CD14-positive monocyte (primary cell): ENCODE measurements around the gene ALDH3A2. TPM values are rescaled to one million over a fixed set of nuclear protein-coding genes. Genes with fewer than 3 reads are reported as not detected.

Experiments
- DNase-seq, 3 donors: peaks; one replicate each; pipeline ENCODE4 v3.0.0-alpha.2; 2011 to 2022
- H2AFZ ChIP-seq: 2 replicates; pipeline ENCODE4 v1.6.0; 2012; ENCODE audit warnings: mild to moderate bottlenecking, low read depth, low read length, inconsistent platforms; ENCODE audit not compliant: insufficient read depth, poor library complexity, severe bottlenecking
- H3K27ac ChIP-seq, 2 donors: 1 replicate in 1 of 2; 2 replicates in 1 of 2; pipeline ENCODE4 v1.5.1; 2012 to 2013; ENCODE audit warnings: low read length in 2 of 2, control low read depth in 1 of 2, inconsistent platforms in 1 of 2, low read depth in 1 of 2, mild to moderate bottlenecking in 1 of 2
- H3K27me3 ChIP-seq, 2 donors: one replicate each; pipeline versions ENCODE4 v1.6.0 to v1.6.1; 2011 to 2013; ENCODE audit warnings: low read length in 2 of 2; ENCODE audit not compliant: control insufficient read depth in 2 of 2, insufficient read depth in 2 of 2
- H3K36me3 ChIP-seq, 2 donors: replicated peaks in 1 of 2; 1 replicate in 1 of 2; 2 replicates in 1 of 2; pipeline versions ENCODE4 v1.5.1 to v1.6.1; 2012 to 2013; ENCODE audit warnings: low read length in 2 of 2, control low read depth in 1 of 2, inconsistent platforms in 1 of 2, mild to moderate bottlenecking in 1 of 2; ENCODE audit not compliant: insufficient read depth in 2 of 2, control insufficient read depth in 1 of 2
- H3K4me1 ChIP-seq, 2 donors: 1 replicate in 1 of 2; 2 replicates in 1 of 2; pipeline versions ENCODE4 v1.5.1 to v1.6.1; 2012 to 2013; ENCODE audit warnings: low read length in 2 of 2, control low read depth in 1 of 2, inconsistent platforms in 1 of 2, mild to moderate bottlenecking in 1 of 2, moderate library complexity in 1 of 2; ENCODE audit not compliant: insufficient read depth in 2 of 2, control insufficient read depth in 1 of 2
- H3K4me2 ChIP-seq: replicated peaks from 2 replicates; pipeline ENCODE3; 2012; ENCODE audit warnings: low read length, moderate library complexity, mild to moderate bottlenecking; ENCODE audit not compliant: poor library complexity, severe bottlenecking; ENCODE audit errors: extremely low read depth
- H3K4me3 ChIP-seq, 3 experiments: fragments of 200-600 bp in 1 of 3; sonication (generic) in 1 of 3; replicated peaks in 1 of 3; 1 replicate in 2 of 3; 2 replicates in 1 of 3; pipeline ENCODE4 v1.5.1; 2011 to 2013; ENCODE audit warnings: low read length in 3 of 3, mild to moderate bottlenecking in 3 of 3, control low read depth in 2 of 3, low read depth in 2 of 3, inconsistent platforms in 1 of 3, moderate library complexity in 1 of 3
- H3K79me2 ChIP-seq: 2 replicates; pipeline ENCODE4 v1.6.0; 2012; ENCODE audit warnings: mild to moderate bottlenecking, control low read depth, inconsistent platforms, low read length, moderate library complexity; ENCODE audit not compliant: insufficient read depth
- H3K9ac ChIP-seq: 2 replicates; pipeline ENCODE4 v1.6.0; 2017; ENCODE audit warnings: low read length, mild to moderate bottlenecking; ENCODE audit not compliant: insufficient read depth, poor library complexity, severe bottlenecking
- H3K9me3 ChIP-seq, 2 donors: replicated peaks in 1 of 2; 1 replicate in 1 of 2; 2 replicates in 1 of 2; pipeline versions ENCODE4 v1.5.1 to v1.6.1; 2012 to 2013; ENCODE audit warnings: low read length in 2 of 2, control low read depth in 1 of 2; ENCODE audit not compliant: control insufficient read depth in 1 of 2, insufficient read depth in 1 of 2
- H4K20me1 ChIP-seq: 2 replicates; pipeline ENCODE4 v1.6.0; 2012; ENCODE audit warnings: mild to moderate bottlenecking, low read length, control low read depth, moderate library complexity; ENCODE audit not compliant: insufficient read depth
- H3K27ac Mint-ChIP-seq, 7 donors: one replicate each; pipeline ENCODE4 v1.8.0; 2020; ENCODE audit warnings: mild to moderate bottlenecking in 7 of 7, mixed read lengths in 7 of 7, moderate library complexity in 6 of 7, inconsistent platforms in 2 of 7
- H3K27me3 Mint-ChIP-seq, 3 donors: one replicate each; pipeline ENCODE4 v1.8.0; 2021 to 2022; ENCODE audit warnings: low read depth in 3 of 3, mild to moderate bottlenecking in 3 of 3, mixed read lengths in 3 of 3, moderate library complexity in 3 of 3, inconsistent platforms in 1 of 3
- H3K36me3 Mint-ChIP-seq, 2 donors: one replicate each; pipeline ENCODE4 v1.8.0; 2020; ENCODE audit warnings: mixed read lengths in 2 of 2, inconsistent platforms in 1 of 2, mild to moderate bottlenecking in 1 of 2
- H3K4me1 Mint-ChIP-seq: one replicate; pipeline ENCODE4 v1.8.0; 2020; ENCODE audit warnings: mild to moderate bottlenecking, mixed read lengths
- H3K4me3 Mint-ChIP-seq, 2 donors: one replicate each; pipeline ENCODE4 v1.8.0; 2020; ENCODE audit warnings: mild to moderate bottlenecking in 2 of 2, mixed read lengths in 2 of 2, moderate library complexity in 1 of 2
- H3K9me3 Mint-ChIP-seq, 7 donors: one replicate each; pipeline ENCODE4 v1.8.0; 2020 to 2022; ENCODE audit warnings: mixed read lengths in 7 of 7, mild to moderate bottlenecking in 6 of 7, moderate library complexity in 6 of 7, inconsistent platforms in 2 of 7
- CTCF ChIP-seq: fragments of 200-600 bp; IDR thresholded peaks from one replicate; pipeline ENCODE4 v1.8.0; 2022; ENCODE audit warnings: antibody characterized with exemption, mild to moderate bottlenecking
- WGBS: methylation state at CpG from one replicate; pipeline ENCODE4 v1.1.5; 2013; ENCODE audit warnings: missing lambda C conversion rate; ENCODE audit not compliant: insufficient coverage; 5-methylcytosine and 5-hydroxymethylcytosine counted together
- intact Hi-C, 2 donors: fragments of 100-400 bp; cut with micrococcal nuclease; formaldehyde crosslinking; loops; one replicate each; pipeline versions ENCODE4 v1.15.0 to v1.15.1; 2023
- polyA plus RNA-seq, 3 donors: library from polyadenylated mRNA; depleted of rRNA in 1 of 3; unstranded in 2 of 3; stranded (reverse) in 1 of 3; fragments of 300-500 nt in 2 of 3; fragments of >200 nt in 1 of 3; fragmentation: Illumina TruSeq in 2 of 3; gene quantifications; 1 replicate in 2 of 3; 2 replicates in 1 of 3; pipeline ENCODE4 v1.2.3, GENCODE V29; 2012 to 2021

ALDH3A2 gene
- polyA plus RNA-seq, 3 donors = 22.5 to 58.0 (median 50.3) TPM

DNA sequence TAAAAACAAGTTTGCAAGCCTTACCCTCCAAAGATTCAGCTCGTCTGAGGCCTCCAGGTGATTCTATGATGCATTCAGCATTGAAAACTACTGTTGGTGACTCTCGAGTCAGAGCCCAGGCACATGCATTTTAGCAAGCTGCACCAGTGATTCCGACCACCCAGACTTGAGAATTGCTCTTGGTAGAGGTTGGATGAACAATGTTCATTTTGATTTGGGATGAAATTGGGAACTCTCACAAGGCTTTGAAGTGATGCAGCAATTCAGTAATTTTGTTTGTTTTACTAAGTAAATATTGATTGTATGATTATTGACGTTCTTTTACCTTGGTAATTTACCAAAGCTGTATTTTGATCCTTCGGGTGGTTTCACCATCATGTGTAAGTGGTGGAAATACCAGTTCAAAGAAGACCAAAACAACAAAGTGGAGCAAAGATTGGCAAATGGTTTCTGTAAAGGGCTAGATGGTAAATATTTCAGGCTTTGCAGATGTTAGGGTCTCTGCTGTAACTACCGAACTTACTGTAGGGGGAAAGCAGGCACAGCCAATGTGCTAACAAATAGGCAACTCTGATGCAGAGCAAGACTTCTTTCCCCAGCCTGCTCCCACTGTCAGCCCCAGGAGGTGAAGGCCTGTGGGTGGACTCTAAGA, 11.8 kb downstream of the ALDH3A2 start:
- intact Hi-C loops = no loop called here
- Histone ChIP-seq H4K20me1 (peaks cover 7% of the 10 kb centered on the region), H3K79me2 (no peaks in the 10 kb centered on the region), H3K27me3 (no peaks in the 10 kb centered on the region), H3K9ac (no peak overlapping the region), H3K4me1 (peaks cover 0 to 19% of the 10 kb centered on the region in 2 donors), H3K36me3 (peaks cover 69 to 99% of the 10 kb centered on the region in 2 donors), H2AFZ (no peak overlapping the region), H3K9me3 (no peaks in the 10 kb centered on the region), H3K4me2 (no peak overlapping the region), H3K4me3 (no peak overlapping the region), H3K27ac (no peak overlapping the region)
- 95% methylated on average over 4 of the region's 6 CpGs for WGBS
- Mint-ChIP-seq H3K9me3 (no peaks in the 10 kb centered on the region), H3K4me1 (peaks cover 19% of the 10 kb centered on the region), H3K27ac (no peak overlapping the region), H3K27me3 (peaks cover 0 to 2% (median 0%) of the 10 kb centered on the region in 3 donors), H3K36me3 (peaks cover 87 to 99% of the 10 kb centered on the region in 2 donors), H3K4me3 (no peak overlapping the region)
- DNase-seq = no peak
- TF ChIP-seq CTCF = no peak

DNA sequence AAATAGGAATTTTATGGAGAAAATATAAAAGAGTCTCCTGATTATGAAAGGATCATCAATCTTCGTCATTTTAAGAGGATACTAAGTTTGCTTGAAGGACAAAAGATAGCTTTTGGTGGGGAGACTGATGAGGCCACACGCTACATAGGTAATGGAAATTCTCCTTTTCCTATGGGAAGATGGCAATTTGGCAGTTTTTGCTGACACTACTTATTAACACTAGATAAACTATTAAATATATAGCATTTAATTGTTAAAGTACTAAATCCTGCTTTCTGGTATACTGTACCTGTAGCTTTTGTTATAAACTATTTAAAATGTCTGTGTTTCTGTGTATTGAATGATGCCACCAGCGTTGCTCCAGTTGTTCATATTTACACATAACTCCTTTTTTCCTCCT, 12.6 kb downstream of the ALDH3A2 start:
- Mint-ChIP-seq H3K4me1 (peaks cover 13% of the 10 kb centered on the region), H3K9me3 (no peaks in the 10 kb centered on the region), H3K27me3 (peaks cover 0 to 2% (median 0%) of the 10 kb centered on the region in 3 donors), H3K36me3 (peaks cover 87 to 99% of the 10 kb centered on the region in 2 donors), H3K27ac (peak overlapping the region in 1 of 7 donors; percentile 52), H3K4me3 (no peak overlapping the region)
- Histone ChIP-seq H3K9me3 (no peaks in the 10 kb centered on the region), H3K9ac (no peak overlapping the region), H3K79me2 (no peaks in the 10 kb centered on the region), H4K20me1 (no peaks in the 10 kb centered on the region), H3K4me3 (no peak overlapping the region), H2AFZ (no peak overlapping the region), H3K4me2 (no peak overlapping the region), H3K27ac (no peak overlapping the region), H3K36me3 (peaks cover 69 to 99% of the 10 kb centered on the region in 2 donors), H3K27me3 (no peaks in the 10 kb centered on the region), H3K4me1 (peaks cover 0 to 13% of the 10 kb centered on the region in 2 donors)
- TF ChIP-seq CTCF = no peak
- WGBS = no CpG with 5 or more reads among the region's 3 CpGs
- intact Hi-C loops = no loop called here
- DNase-seq = no peak
